Globus pallidus (tissue), 1 donor: ENCODE results near the gene OR2AG1.

ENCODE experiments used
- DNase-seq: peaks from one replicate; pipeline ENCODE4 v3.0.0-alpha.2; 2015; ENCODE audit warnings: low spot score

Gene OR2AG1

GRCh38 chr11:6782720-6783119 lies at the start of gene OR2AG1:
OR2AG1 (plus strand) TSS chr11:6783020; CDS start chr11:6785038, 2,018 bp downstream.
- no peak for DNase-seq

- DNase-seq: no peak
These were observed 49.2 kb upstream of the OR2AG1 start for GRCh38 chr11:6733326-6734275.

GRCh38 chr11:6734616-6735015 lies 48.2 kb upstream of the OR2AG1 start:
- no peak for DNase-seq

GRCh38 chr11:6735306-6735705 lies 47.5 kb upstream of the OR2AG1 start:
- no peak for DNase-seq

- no peak for DNase-seq
These were observed 46.2 kb upstream of the OR2AG1 start for GRCh38 chr11:6736495-6737121.

- DNase-seq: peak; percentile 7
These were observed 44.9 kb upstream of the OR2AG1 start for GRCh38 chr11:6737872-6738466.

- DNase-seq: no peak
These were observed 44.2 kb upstream of the OR2AG1 start for GRCh38 chr11:6738590-6738989.

GRCh38 chr11:6742260-6742659 lies 40.6 kb upstream of the OR2AG1 start:
- no peak for DNase-seq

GRCh38 chr11:6745018-6745417 lies 37.8 kb upstream of the OR2AG1 start:
- no peak for DNase-seq

- DNase-seq: no peak
These were observed 37.3 kb upstream of the OR2AG1 start for GRCh38 chr11:6745465-6746015.

- peak; percentile 7 for DNase-seq
These were observed 36.7 kb upstream of the OR2AG1 start for GRCh38 chr11:6746086-6746618.

- DNase-seq: no peak
These were observed 36.2 kb upstream of the OR2AG1 start for GRCh38 chr11:6746626-6747025.

GRCh38 chr11:6747097-6747668 lies 35.6 kb upstream of the OR2AG1 start:
- no peak for DNase-seq

GRCh38 chr11:6755303-6755952 lies 27.4 kb upstream of the OR2AG1 start:
- peak; percentile 23 for DNase-seq

GRCh38 chr11:6755953-6756347 lies 26.9 kb upstream of the OR2AG1 start:
- no peak for DNase-seq

GRCh38 chr11:6757373-6757967 lies 25.4 kb upstream of the OR2AG1 start:
- peak; percentile 68 for DNase-seq

GRCh38 chr11:6771926-6772893 lies 10.6 kb upstream of the OR2AG1 start, which contains the start of gene OR2AG2:
OR2AG2 (minus strand) TSS chr11:6771976; CDS start chr11:6768957, 3,019 bp downstream.
- peak; percentile 20 for DNase-seq

GRCh38 chr11:6778518-6778917 lies 4.3 kb upstream of the OR2AG1 start:
- DNase-seq: no peak

- no peak for DNase-seq
These were observed 2.0 kb upstream of the OR2AG1 start for GRCh38 chr11:6780829-6781228.

GRCh38 chr11:6790546-6790945 lies 7.7 kb downstream of the OR2AG1 start:
- DNase-seq: no peak
